GM12878 (cell line): ENCODE data around the gene ELP2. TPM values are rescaled to one million over a fixed set of nuclear protein-coding genes. Genes with fewer than 3 reads are reported as not detected.

ENCODE experiments used
- CEBPB ChIP-seq, 2 experiments: fragments of 150-350 bp in 1 of 2; IDR thresholded peaks; 2 replicates each; pipeline ENCODE4 v1.6.1; 2012 to 2014; ENCODE audit warnings: low read depth in 2 of 2, low read length in 2 of 2, borderline replicate concordance in 1 of 2, inconsistent platforms in 1 of 2
- CHD2 ChIP-seq: IDR thresholded peaks from 2 replicates; pipeline ENCODE4 v1.6.1; 2011; ENCODE audit warnings: low read depth, low read length, improper control_type of control experiment, borderline replicate concordance
- EGR1 ChIP-seq, 2 experiments: IDR thresholded peaks; 1 replicate in 1 of 2; 2 replicates in 1 of 2; pipeline ENCODE4 v1.6.1; 2011 to 2012; ENCODE audit warnings: low read depth in 2 of 2, low read length in 2 of 2, borderline replicate concordance in 1 of 2, mild to moderate bottlenecking in 1 of 2, moderate library complexity in 1 of 2
- ELK1 ChIP-seq: IDR thresholded peaks from 2 replicates; pipeline ENCODE4 v1.6.1; 2012; ENCODE audit warnings: low read depth, low read length, improper control_type of control experiment
- FOXK2 ChIP-seq: fragments of 450-650 bp; IDR thresholded peaks from 2 replicates; pipeline ENCODE4 v1.6.1; 2017; ENCODE audit warnings: mild to moderate bottlenecking, moderate library complexity
- KDM1A ChIP-seq: fragments of 200-600 bp; sonication (generic); IDR thresholded peaks from 2 replicates; pipeline ENCODE4 v1.6.1; 2016; ENCODE audit warnings: borderline replicate concordance
- MEF2A ChIP-seq: IDR thresholded peaks from 2 replicates; pipeline ENCODE4 v1.6.1; 2011; ENCODE audit warnings: low read depth, mild to moderate bottlenecking, low read length, moderate library complexity; ENCODE audit not compliant: insufficient read depth
- NBN ChIP-seq: fragments of 450-650 bp; IDR thresholded peaks from 2 replicates; pipeline ENCODE4 v1.6.1; 2016
- PRDM15 ChIP-seq: fragments of 450-650 bp; formaldehyde crosslinking; IDR thresholded peaks from 2 replicates; pipeline ENCODE4 v1.4.0; 2020; ENCODE audit warnings: mild to moderate bottlenecking, moderate library complexity
- SP1 ChIP-seq: IDR thresholded peaks from one replicate; pipeline ENCODE4 v1.6.1; 2011; ENCODE audit warnings: low read depth, low read length
- USF2 ChIP-seq: IDR thresholded peaks from 2 replicates; pipeline ENCODE4 v1.6.1; 2011; ENCODE audit warnings: low read depth, low read length, improper control_type of control experiment, borderline replicate concordance
- YY1 ChIP-seq: IDR thresholded peaks from 2 replicates; pipeline ENCODE4 v1.6.1; 2011; ENCODE audit warnings: low read depth, mild to moderate bottlenecking, low read length
- ZNF24 ChIP-seq: fragments of 450-650 bp; IDR thresholded peaks from 2 replicates; pipeline ENCODE4 v1.6.1; 2017; ENCODE audit warnings: antibody characterized with exemption, mild to moderate bottlenecking
- ZNF274 ChIP-seq: IDR thresholded peaks from one replicate; pipeline ENCODE4 v1.8.0; 2011; ENCODE audit not compliant: insufficient read length, insufficient read depth
- ZNF384 ChIP-seq: IDR thresholded peaks from 2 replicates; pipeline ENCODE4 v1.6.1; 2012; ENCODE audit warnings: low read depth, mild to moderate bottlenecking, low read length, improper control_type of control experiment, borderline replicate concordance
- ZNF687 ChIP-seq: fragments of 450-650 bp; IDR thresholded peaks from 2 replicates; pipeline ENCODE4 v1.6.1; 2017; ENCODE audit warnings: mild to moderate bottlenecking, moderate library complexity
- polyA plus RNA-seq, 11 experiments: library from polyadenylated mRNA; depleted of rRNA in 4 of 11; unstranded in 6 of 11; stranded (reverse) in 5 of 11; fragments of >200 nt; fragmentation: Nextera tagmentation in 4 of 11; fragmentation: Illumina TruSeq in 1 of 11; extraction: Ambion mirVana in 4 of 11; extraction: Trizol in 1 of 11; gene quantifications; 1 replicate in 1 of 11; 2 replicates in 10 of 11; pipeline versions ENCODE4 v1.2.1 to v1.2.3, GENCODE V29; 2011 to 2016; ENCODE audit warnings: inconsistent platforms in 2 of 11, missing spikeins in 2 of 11, low read depth in 1 of 11
- total RNA-seq, 4 experiments: library from RNA; depleted of rRNA in 3 of 4; stranded (reverse); fragments of >200 nt in 3 of 4; fragmentation: Illumina TruSeq in 1 of 4; extraction: Trizol in 1 of 4; gene quantifications; 2 replicates each; pipeline versions ENCODE4 v1.2.1 to v1.2.3, GENCODE V29; 2013 to 2021

Gene ELP2
- total and polyA plus RNA-seq, 10 of the 15 experiments (the other 5 are each of a cell fraction or from before 2014, with no cell fraction given): 56.9 to 134 (median 88.5) TPM

GRCh38 chr18:36149514-36150289, 20.0 kb downstream of the ELP2 start (continued):
- no peak for TF ChIP-seq PRDM15
- TF ChIP-seq ZNF24: peak; percentile 57; the same call in 1 of the 2 replicates
- no peak for TF ChIP-seq ZNF687
- TF ChIP-seq CEBPB (IDR thresholded peaks at IDR 0.05; ENCODE audit: borderline replicate concordance in 1 of 2, low read depth in 2 of 2, low read length in 2 of 2): no peak
- TF ChIP-seq ZNF274: no peak
- TF ChIP-seq NBN: no peak
- no peak for TF ChIP-seq ELK1
- TF ChIP-seq KDM1A: no peak
- TF ChIP-seq EGR1 (IDR thresholded peaks at IDR 0.05; ENCODE audit: borderline replicate concordance in 1 of 2, low read depth in 2 of 2, low read length in 2 of 2): no peak
- peak; percentile 71 for TF ChIP-seq YY1
- TF ChIP-seq MEF2A: peak; percentile 89
- TF ChIP-seq FOXK2: no peak
- no peak for TF ChIP-seq SP1
- no peak for TF ChIP-seq USF2
- no peak for TF ChIP-seq CHD2
- no peak for TF ChIP-seq ZNF384
